Stimulated activated CD8-positive, alpha-beta memory T cell treated with anti-CD3 and anti-CD28 coated beads, Interleukin-15, amount 100 ng/mL, for 24 hours (primary cell): ENCODE measurements around the gene TLE3.

Experiments
- DNase-seq: peaks from one replicate; pipeline ENCODE4 v3.0.0-alpha.2; 2020; ENCODE audit warnings: low read depth

Gene TLE3

DNA sequence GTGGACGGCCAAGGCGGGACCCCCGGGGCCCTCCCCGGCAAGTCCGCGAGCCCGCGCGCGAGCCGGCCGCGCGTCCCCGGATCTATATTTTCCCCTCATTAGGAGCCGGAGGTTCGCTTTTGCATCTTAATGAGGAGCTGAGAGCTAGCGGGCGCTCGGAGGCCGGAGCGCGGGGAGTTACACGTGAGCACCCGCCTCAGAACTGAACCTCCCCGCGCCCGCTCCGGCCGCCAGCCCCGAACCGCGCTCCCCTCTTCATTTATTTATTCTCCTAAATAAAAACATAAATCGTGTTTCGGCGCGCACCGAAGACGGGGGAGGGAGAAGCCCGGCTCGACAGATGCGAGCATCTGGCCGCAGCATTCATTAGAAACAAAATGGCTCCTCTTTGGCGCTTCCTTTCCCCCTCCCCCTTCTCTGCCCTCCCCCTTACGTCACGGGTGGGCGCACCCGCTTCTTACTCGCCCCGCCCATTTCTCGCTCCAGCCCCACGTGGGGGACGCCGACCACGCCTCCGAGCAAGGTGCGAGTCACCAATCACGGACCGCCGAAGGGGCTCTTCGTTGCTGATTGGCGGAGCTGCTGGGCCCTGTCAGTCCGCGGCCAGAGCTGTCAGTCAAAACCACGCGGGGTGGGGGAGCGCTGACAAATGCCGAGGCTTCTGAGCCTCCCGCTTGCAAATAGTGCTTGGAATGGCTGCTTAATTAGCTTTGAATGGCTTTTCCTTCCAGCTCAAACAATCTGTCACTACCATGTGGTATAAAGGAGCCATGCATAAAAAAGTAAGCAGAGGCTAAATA lies 1.6 kb upstream of the TLE3 start:
- peak; percentile 100 for DNase-seq

DNA sequence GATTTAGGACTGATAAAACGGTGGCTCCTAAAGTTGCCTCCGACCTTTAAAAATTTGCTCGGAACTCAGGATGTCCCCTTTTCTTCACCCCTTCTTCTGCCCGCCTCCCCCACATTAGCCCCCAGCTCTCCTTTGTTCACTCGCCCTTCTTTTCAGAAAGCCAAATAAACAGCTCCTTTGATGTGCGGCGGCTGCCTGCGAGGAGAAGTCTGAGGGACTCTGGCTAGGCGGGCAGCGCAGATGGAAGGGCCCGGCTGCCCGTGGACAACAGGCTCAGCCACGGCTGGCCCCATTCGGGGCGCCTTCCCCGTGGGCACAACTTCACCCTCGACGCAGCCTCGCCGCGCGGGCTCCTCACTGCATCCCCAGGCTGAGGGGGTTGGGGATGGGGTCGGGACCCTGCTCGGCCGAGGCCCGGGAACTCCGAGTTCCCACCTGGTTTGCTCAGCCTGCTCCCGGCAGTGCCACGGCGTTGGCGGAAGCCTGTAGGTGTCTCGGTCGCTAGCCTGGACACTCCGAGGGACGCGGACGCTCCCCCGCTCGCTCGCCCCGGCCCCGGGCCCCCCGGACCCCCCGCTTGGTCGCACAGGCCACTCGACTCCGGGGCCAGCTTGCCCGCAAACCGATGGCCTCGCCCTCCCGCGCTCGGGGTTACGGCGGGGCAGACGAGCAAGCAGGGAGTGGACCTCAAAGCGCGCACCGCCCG lies 897 bp upstream of the TLE3 start:
- DNase-seq = no peak

DNA sequence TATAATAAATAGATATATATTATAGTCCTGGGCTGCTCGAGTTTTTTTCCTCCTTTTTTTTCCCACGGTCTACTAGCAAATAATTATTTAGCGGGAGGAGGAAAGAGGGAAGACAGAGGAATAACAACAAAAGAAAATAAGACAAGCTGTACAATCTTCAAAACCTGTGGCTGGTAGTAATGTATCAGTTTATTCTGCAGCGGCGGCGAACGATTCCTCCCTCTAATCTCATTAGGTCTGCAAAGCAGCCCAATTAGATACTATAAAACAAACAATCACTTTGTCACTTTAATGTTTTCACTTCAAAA lies 390 bp upstream of the TLE3 start:
- DNase-seq = no peak

DNA sequence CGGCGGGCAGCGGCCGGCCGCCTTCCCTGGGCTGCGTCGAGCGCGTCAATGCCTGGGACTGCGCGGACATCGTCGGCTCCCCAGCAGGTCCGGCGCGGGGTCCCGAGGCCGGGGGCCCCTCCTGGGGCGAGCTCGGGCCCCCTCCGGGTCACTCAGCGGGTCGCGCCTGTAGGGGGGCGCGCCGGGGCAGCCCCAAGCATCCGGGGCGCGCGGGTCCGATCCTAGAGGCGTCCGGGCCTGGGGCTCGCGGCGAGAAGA lies 725 bp downstream of the TLE3 start:
- no peak for DNase-seq

DNA sequence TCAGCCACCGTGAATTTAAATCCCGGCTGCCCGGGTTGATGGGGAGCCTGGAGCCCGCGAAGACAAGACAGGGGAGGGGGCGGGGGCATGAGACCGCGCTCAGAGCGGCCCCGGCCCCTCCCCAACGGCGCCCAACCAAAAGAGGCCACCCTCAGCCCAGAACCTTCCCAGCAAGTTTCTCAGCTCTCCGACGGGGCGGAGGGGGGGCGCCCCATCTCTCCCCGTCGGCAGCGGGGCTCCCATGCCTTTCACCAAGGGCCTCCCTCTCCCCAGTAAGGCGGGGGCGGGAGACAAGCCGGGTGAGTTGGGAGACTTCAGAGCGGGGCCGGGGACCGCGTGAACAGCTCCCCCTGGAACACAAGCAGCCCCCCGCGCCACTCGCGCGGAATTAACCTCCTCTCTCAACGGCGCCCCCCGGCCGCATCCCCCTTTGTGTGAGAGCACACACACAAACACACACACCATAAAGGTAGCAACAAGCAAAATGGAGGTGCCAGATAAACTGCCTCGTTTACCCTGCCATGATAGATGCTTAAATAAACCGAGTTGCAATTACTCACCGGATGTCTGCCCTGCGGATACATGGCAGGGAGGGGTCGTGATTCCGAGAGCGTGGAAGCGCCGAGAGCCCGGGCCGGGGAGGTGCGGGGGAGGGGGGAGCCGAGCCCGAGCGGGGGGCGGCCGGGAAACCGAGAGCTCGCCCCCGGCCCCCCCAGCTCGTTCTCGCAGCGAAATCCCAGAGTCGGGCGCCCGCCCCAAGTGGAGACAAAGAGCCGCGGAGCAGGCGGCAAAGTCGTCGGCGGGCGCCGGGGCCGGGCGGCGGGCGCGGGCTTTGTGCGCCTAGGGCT lies 1.3 kb downstream of the TLE3 start:
- DNase-seq = peak; percentile 21

DNA sequence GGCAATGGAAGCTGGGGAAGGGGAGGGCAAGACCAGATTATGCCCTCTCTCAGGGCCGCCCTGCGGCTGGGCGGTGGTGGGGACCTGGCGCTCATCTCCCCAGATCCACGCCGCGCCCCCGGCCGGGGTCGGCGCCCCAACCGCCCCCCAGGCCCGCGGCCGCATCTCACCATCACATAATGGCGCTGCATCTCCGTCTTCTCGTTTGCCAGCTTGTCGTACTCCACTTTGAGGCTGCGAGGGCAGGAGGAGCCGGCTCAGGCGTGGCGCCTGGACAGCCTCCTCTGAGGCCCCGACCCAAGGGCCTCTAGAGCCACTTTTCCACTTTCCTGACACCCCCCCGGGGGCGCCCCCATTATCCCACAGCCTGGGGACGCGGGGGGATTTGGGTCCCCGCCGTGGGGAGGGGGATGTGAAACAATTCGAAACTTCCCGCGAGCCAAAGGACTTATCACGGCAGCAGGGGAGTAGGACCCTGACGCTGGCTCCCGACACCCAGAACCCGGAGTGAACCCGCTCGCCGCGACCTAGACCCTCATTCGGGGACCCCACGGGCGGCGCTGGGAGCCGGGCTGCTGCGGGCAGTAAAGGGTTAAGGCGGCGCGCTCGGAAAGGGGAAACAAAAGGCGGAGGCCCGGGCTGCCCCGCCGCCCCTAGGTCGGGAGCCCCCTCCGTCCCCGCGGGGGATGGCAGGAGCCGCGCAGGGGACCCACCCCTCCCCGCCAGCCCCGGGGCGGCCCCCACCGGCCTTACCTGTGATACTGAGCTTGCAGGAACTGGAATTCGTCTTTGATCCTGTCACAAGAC lies 2.1 kb downstream of the TLE3 start:
- DNase-seq = peak; percentile 15

DNA sequence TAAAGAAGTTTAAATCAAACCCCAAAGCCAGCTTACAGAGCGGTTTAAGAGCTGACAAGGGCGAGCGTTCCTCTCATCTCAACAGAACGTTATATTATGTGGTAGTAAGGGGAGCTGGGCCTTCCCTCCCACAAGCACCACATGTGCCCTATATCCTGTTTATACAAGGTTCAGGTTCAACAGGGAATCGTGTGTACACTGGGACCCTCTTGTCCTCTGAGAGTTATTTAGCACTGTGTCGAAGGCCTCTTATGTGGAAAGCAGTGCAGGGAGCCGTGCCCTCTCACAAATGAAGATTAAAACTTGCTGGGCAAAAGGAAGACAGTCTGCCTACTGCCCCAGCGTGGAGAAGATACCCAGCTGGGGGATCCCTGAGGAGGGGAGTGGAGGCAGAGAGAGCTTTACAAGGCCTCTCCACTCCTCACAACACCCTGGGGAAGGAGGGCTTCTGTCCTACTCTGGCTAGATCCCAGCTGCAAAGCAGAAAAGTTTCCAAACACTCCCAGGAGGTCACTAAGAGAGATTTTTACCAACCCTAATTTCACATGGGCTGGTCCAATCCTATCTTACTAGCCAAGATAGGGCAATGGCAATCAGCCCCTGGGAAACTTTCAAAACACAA lies 2.9 kb downstream of the TLE3 start:
- no peak for DNase-seq

DNA sequence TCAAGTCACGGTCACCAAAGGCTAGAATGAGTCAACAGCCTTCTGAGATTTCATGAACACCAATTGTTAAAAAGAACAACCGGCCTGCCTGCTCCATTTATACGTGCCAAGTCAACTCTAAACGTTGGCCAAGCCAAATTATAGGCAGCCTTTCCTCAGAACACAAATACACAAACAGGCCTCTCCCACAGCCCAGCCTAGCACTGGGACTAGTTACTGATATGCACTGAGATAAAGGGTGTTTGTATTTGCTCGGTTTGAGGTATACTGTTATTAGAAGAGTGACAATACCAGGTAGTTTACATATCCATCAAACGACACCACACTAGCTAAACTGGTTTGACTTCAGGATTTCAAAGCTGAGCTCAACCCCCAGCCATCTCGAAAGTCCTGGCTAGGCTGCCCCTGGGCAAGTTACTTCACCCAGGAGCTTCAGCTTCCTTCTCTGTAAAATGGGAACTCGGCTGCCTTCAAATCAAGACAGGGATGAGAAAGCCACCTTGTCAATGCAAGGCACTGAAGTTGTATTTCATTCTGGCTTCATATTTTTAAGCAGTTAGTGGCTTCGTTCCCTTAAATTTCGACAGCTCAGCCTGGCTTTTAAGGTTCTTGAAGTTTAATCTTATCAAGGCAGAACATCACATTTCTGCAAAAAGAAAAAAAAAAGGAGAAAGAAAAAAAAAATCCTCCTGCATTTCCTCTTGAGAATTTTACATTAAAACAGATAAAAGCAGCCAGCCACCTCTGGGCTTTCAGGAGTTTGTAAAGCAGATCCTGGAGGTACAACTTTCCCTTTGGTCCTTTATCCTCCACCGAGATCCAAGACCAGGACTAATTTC lies 4.0 kb downstream of the TLE3 start:
- DNase-seq = no peak

DNA sequence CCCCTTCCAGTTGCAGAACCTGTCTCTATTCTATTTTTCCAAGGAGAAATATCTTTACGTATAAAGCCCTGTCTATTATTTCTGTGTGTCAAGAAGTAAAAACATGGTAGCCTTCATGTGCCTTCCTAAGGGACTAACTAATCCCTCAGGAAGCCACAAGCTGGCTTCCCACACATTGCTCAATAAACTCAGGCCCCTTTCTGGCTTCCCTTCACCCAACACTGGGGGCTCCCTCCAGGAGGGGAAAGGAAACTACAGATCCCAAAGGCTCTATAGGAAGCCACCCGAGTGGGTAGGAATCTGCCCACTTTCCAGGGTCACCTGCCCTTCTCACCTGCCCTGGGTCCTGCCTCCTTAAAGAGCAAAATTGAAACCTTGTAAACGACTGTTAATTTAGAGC lies 4.6 kb downstream of the TLE3 start:
- DNase-seq = no peak

DNA sequence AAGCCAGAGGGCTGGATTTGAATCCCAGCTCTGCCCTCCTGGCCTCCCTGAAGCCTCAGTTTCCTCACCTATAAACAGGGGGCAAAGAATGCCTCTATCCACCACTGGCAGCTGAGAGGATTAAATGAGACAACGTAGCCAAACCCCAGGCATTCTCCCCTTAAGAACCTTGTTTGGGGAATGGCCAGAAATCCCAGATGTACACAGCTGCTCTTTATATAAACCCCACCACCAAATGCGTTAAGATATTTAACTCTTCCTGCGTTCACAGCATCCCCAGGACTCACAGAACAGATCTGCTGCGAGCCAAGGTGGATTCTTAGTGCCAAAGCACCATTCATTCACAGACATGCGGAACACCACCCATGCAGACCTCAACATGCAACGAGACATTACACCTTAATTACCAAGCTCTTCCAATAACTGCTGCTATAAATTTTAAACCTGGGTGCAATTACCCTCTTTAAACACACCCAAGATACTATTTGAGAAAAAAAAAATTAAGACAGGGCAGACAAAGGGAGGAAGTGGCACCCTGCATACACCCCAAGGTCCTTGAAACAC lies 5.2 kb downstream of the TLE3 start:
- no peak for DNase-seq

DNA sequence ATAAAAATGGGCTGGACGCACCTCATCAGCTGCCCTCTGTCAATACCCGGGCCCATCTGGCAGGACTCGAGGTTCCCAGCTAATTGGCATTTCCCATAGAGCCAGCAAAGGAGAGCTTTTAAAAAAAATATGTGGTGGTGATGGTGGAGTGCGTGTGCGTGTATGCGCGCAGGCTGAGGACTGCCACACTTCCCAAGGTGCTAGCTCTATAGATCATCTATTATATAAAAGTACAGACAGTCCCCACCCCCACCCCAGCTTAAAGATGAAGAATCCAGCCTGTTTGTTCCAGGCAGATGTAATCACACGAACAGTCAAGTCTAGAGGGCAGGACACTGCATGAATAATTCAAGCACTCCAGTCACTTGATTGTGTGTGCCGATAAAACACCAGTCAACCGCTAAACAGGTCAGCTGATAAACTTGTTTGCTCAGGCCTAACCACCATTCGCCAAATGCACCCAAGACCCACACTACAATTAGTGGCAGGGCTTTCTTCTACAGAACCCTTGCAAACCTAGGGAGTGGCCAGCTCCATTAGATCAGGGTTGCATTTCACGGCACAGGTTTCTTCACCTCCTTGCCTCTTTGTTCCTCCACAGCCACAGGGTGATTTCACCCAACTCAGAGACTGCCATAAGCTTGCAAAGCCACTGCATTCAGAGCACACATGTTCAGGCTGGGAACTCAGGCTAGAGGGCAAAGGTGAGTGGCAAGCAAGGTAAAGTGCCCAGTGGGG lies 5.8 kb downstream of the TLE3 start:
- no peak for DNase-seq

DNA sequence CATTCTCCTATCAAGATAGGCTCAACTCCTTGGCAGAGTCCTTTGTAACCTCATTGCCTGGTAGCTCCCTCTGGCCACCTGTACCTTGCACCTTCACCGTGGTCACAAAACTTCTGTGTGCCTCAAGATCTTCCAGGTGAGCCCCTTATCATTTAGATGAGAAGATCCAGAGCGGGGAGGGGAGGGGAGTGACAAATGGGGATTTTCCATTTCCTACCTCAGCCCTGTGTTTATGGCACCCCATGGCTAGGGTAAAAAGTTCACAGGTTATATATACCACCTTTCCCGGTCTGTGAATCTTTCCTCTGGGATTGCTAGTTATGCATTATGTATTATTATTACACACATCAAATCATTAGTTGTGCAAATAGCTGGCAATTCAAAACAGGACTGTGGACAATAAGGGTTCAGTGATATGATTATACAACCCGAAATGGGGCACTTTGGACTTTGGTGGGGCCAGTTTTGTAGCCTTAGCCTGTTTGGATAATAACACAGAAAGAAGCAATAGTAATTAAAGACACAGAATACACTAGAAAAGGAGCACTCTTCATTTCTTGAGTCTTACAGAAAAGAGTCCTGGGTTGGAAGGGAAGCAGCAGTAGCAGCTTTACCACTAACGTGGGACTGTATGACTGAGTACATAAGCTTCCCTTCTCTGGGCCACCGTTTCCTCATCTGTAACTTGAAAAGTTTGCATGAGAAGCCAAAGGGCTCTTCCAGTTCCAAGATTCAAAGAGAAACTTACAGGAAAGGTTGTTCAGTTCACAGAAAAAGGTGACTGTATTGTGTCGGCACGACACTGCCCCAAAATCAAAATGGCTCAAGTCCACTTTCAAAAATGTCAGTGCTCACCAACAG lies 7.1 kb downstream of the TLE3 start:
- no peak for DNase-seq

DNA sequence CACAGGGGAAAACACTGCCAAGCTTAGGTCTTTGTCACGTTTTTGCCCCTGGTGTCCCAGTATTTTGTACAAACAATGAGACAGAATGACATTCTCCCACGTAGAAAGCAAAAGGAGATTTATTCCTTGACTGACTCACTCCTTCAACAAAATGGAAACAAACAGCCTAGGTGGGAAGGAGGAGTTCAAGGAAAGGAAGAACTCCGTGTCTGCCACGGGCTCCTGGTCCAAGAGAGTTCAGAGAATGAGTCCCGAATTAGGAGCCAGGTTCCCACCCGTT lies 8.1 kb downstream of the TLE3 start:
- no peak for DNase-seq

DNA sequence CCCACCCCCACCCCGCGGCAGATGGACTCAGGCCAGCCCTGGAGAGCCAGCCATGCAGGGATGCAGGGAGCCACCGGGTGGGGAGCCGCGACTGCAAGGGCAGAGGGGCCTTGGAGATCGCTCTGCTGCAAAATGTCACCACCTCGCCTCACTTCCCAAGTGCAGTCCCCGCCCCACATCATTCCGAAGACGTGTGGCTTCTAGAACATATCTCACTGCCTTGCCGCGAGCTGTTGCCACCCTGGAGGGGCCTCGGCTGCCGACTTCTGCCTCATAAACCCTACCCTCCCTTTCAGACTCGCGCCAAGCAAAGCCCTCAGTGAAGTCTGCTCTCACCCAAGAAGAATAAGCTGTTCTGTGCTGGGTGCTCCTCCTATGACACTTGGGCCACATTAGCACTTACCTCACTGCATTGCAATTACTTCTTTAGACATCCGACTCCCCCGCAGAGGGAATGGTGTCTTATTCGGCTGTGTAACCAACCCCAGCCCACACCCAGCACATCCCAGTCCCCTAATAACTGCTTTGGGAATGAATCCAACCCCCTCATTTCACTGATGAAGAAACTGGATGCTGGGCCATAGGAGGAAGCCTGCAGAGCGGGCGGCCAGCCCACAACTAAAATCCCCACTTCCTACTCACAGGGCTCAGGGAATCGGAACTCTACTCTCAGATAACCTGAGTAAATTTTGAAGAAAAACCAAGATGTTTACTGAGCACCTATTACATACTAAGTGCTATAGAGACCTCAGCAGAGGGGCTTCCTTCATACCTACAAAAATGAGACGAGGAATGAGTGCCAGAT lies 8.6 kb downstream of the TLE3 start:
- DNase-seq = no peak

DNA sequence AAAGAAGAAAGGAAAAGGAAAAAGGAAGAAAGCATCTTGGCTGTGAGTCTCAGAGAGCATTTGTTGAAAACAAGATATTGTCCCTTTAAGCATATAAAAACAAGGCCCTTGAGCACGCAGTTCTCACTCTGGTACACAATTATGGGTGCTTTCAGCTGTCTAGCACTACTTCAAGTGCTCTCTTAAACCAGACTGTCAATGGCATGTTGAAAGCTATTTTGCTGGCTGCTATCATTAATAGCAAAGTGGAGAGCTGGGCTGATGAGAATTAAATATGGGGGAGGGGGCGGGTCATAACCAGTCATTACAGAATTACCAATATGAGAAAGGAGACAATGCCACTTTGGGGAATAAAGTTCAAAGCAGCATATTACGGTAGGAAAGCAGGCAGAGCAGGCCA lies 9.3 kb downstream of the TLE3 start:
- DNase-seq = no peak

DNA sequence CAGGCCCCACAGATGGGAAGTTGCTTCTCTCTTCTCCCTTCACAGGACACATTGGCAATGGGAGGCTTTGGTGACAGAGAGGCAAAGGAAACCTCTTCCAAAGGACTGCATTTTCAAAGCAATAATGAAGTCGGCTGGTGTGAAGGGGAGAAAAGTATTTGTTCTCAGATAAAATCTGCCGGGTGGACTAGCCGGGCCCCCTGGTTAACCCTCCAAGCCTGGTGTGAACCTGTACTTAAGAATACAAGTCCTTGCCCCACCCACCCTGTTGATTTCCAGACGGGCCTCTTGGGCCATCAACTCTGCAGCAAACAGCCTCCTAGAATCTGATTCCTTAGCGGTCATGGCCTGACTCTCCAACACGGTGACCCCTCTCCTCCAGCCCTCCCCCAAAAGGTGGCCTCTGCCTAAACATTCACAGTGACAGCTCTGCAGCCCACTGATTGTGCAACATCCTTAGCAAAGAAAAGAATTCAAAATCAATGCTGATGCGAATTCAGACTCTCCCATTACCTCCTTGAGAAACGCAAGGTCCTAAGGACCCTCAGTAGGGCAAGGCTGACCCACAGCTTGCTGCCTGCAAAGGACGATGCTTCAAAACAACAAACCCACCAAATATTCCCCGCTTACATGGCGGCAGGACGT lies 9.9 kb downstream of the TLE3 start:
- DNase-seq = no peak

DNA sequence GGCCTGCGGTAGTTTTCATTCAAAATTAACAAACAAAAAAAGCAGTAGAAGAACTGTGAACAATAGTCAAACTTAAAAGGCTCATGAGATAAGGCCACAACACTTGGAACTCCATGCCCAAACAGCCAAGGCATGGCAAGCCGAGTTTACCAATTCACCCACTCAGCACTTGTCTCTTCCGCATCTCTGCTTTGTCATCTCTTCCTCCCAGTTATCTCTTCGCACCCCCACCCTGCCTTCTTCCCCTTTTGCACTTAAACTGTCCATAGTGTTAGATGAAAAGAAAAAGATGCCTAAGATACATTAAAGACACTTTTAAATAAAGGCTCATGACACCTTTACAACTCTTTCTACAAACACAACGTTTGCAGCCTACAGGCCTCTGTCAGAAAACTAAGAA lies 11.1 kb downstream of the TLE3 start:
- no peak for DNase-seq

DNA sequence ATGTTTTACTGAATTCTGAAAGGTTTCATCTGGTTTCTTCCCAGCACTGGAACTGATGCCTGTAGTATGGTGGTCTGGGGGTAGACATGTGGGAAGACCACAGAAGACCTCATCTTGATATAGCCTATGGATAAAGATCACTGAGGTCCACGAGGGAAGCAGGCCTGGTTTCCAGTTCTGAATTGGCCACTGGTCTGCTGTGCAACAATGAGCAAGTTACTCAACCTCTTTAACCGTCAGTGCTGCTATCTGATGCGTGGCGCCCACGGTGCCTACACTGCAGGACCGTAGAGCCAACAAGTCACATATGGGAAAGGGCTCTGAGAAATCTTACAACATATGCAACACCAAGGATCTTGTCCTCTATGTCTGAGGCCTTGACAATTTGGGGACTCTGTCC lies 13.3 kb downstream of the TLE3 start:
- DNase-seq = no peak
